ENCODE results near the gene NCOR1. TPM values are rescaled to one million over a fixed set of nuclear protein-coding genes. Genes with fewer than 3 reads are reported as not detected.
A peak's percentile ranks its signal among the peaks of the same experiment; 100 is the strongest.

NCOR1 gene
- total and polyA plus RNA-seq, 9 of the 15 experiments (the other 6 are each of a cell fraction or from before 2014, with no cell fraction given): 20.2 to 66.5 (median 50.9) TPM

GRCh38 chr17:15999141-15999973 is 216.0 kb downstream of the NCOR1 start, which contains the start of the genes TTC19 and ZSWIM7 (continued):
- TF ChIP-seq GTF2B (IDR thresholded peaks at IDR 0.05; ENCODE audit: extremely low read depth, insufficient read length): no peak
- TF ChIP-seq U2AF2 (optimal IDR thresholded peaks at IDR 0.05; ENCODE audit: low read depth, low read length): no peak
- peak; percentile 100 for TF ChIP-seq TFAP4 (CRISPR knock-in tag; IDR thresholded peaks at IDR 0.05; ENCODE audit: borderline replicate concordance)
- no peak for TF ChIP-seq HLTF (IDR thresholded peaks at IDR 0.05)
- TF ChIP-seq BHLHE40 (IDR thresholded peaks at IDR 0.05; ENCODE audit: low read length): peak; percentile 85
- TF ChIP-seq U2AF1 (optimal IDR thresholded peaks at IDR 0.05; ENCODE audit: low read depth, low read length): no peak
- TF ChIP-seq CHCHD3 (CRISPR knock-in tag; IDR thresholded peaks at IDR 0.05): no peak
- no peak for TF ChIP-seq HBP1 (CRISPR knock-in tag; IDR thresholded peaks at IDR 0.05)
- TF ChIP-seq SMARCB1 (IDR thresholded peaks at IDR 0.05; ENCODE audit: insufficient read length, low read depth): no peak
- TF ChIP-seq ZNF57 (CRISPR knock-in tag; IDR thresholded peaks at IDR 0.05): no peak
- no peak; the same call in 1 of the 2 replicates for TF ChIP-seq CHD2 (IDR thresholded peaks at IDR 0.05; ENCODE audit: low read depth, low read length)
- no peak for TF ChIP-seq ARID1B (IDR thresholded peaks at IDR 0.05)
- TF ChIP-seq THRAP3 (IDR thresholded peaks at IDR 0.05; ENCODE audit: borderline replicate concordance): no peak
- no peak for TF ChIP-seq ILF3 (IDR thresholded peaks at IDR 0.05; ENCODE audit: borderline replicate concordance)
- no peak for TF ChIP-seq ZNF644 (tag; IDR thresholded peaks at IDR 0.05; ENCODE audit: low read depth)
- TF ChIP-seq TOE1 (IDR thresholded peaks at IDR 0.05; ENCODE audit: borderline replicate concordance): no peak
- TF ChIP-seq TOE1 (CRISPR knock-in tag; IDR thresholded peaks at IDR 0.05; ENCODE audit: borderline replicate concordance, low read depth): 0 out of 2 replicates have a peak, but pooled peaks have one; percentile 55
- TF ChIP-seq SP2 (IDR thresholded peaks at IDR 0.05; ENCODE audit: extremely low read depth, low read depth, low read length, poor library complexity, severe bottlenecking): no peak
- no peak for TF ChIP-seq MCM5 (IDR thresholded peaks at IDR 0.05; ENCODE audit: low read depth)
- peak; percentile 97 for TF ChIP-seq MTA3 (IDR thresholded peaks at IDR 0.05; ENCODE audit: borderline replicate concordance)
- TF ChIP-seq ELK3 (CRISPR knock-in tag; IDR thresholded peaks at IDR 0.05): no peak
- no peak for TF ChIP-seq TRIM25 (IDR thresholded peaks at IDR 0.05; ENCODE audit: borderline replicate concordance)
- TF ChIP-seq RBM25 (IDR thresholded peaks at IDR 0.05; ENCODE audit: low read depth, low read length, severe bottlenecking): peak; percentile 67
